ENCODE measurements around the gene TMEM239.

Gene TMEM239

GRCh38 chr20:2806351-2806701, 9.8 kb upstream of the TMEM239 start:
- TF ChIP-seq GATA2 (IDR thresholded peaks at IDR 0.05; ENCODE audit: low read depth, low read length) (no peak), GATA3 (IDR thresholded peaks at IDR 0.05; ENCODE audit: low read depth, low read length) (no peak)

GRCh38 chr20:2807019-2807418, 9.1 kb upstream of the TMEM239 start:
- no peak for TF ChIP-seq GATA2 (IDR thresholded peaks at IDR 0.05; ENCODE audit: low read depth, low read length)
- TF ChIP-seq GATA3 (IDR thresholded peaks at IDR 0.05; ENCODE audit: low read depth, low read length) = no peak

- no peak for TF ChIP-seq GATA2 (IDR thresholded peaks at IDR 0.05; ENCODE audit: low read depth, low read length)
- no peak for TF ChIP-seq GATA3 (IDR thresholded peaks at IDR 0.05; ENCODE audit: low read depth, low read length)
Observed at GRCh38 chr20:2809690-2810089, 6.5 kb upstream of the TMEM239 start.

- TF ChIP-seq GATA2 (IDR thresholded peaks at IDR 0.05; ENCODE audit: low read depth, low read length) (no peak), GATA3 (IDR thresholded peaks at IDR 0.05; ENCODE audit: low read depth, low read length) (no peak)
Observed at GRCh38 chr20:2812189-2812588, 4.0 kb upstream of the TMEM239 start.

- no peak for TF ChIP-seq GATA2 (IDR thresholded peaks at IDR 0.05; ENCODE audit: low read depth, low read length)
Observed at GRCh38 chr20:2814076-2814475, 2.1 kb upstream of the TMEM239 start.

GRCh38 chr20:2814587-2815051, 1.5 kb upstream of the TMEM239 start, which contains the start of gene C20orf141:
Gene C20orf141, plus strand, starts transcription at chr20:2814987. Its CDS starts 198 bp downstream, at chr20:2815185.
- TF ChIP-seq GATA2 (IDR thresholded peaks at IDR 0.05; ENCODE audit: low read depth, low read length) = no peak
- TF ChIP-seq GATA3 (IDR thresholded peaks at IDR 0.05; ENCODE audit: low read depth, low read length) = no peak

GRCh38 chr20:2815242-2815900, 793 bp upstream of the TMEM239 start:
- TF ChIP-seq GATA3 (IDR thresholded peaks at IDR 0.05; ENCODE audit: low read depth, low read length) (no peak), GATA2 (IDR thresholded peaks at IDR 0.05; ENCODE audit: low read depth, low read length) (no peak)

- TF ChIP-seq GATA3 (IDR thresholded peaks at IDR 0.05; ENCODE audit: low read depth, low read length) (no peak), GATA2 (IDR thresholded peaks at IDR 0.05; ENCODE audit: low read depth, low read length) (no peak)
Observed at GRCh38 chr20:2816583-2817340, 598 bp downstream of the TMEM239 start.

GRCh38 chr20:2817341-2817726, 1.2 kb downstream of the TMEM239 start:
- no peak for TF ChIP-seq GATA3 (IDR thresholded peaks at IDR 0.05; ENCODE audit: low read depth, low read length)
- TF ChIP-seq GATA2 (IDR thresholded peaks at IDR 0.05; ENCODE audit: low read depth, low read length) = no peak

- no peak for TF ChIP-seq GATA3 (IDR thresholded peaks at IDR 0.05; ENCODE audit: low read depth, low read length)
- no peak for TF ChIP-seq GATA2 (IDR thresholded peaks at IDR 0.05; ENCODE audit: low read depth, low read length)
Observed at GRCh38 chr20:2817891-2818595, 1.9 kb downstream of the TMEM239 start.

- no peak for TF ChIP-seq GATA3 (IDR thresholded peaks at IDR 0.05; ENCODE audit: low read depth, low read length)
- TF ChIP-seq GATA2 (IDR thresholded peaks at IDR 0.05; ENCODE audit: low read depth, low read length) = no peak
Observed at GRCh38 chr20:2820084-2820895, 4.1 kb downstream of the TMEM239 start.

- TF ChIP-seq GATA2 (IDR thresholded peaks at IDR 0.05; ENCODE audit: low read depth, low read length) = no peak; the same call in 1 of the 2 replicates
- no peak for TF ChIP-seq GATA3 (IDR thresholded peaks at IDR 0.05; ENCODE audit: low read depth, low read length)
Observed at GRCh38 chr20:2820896-2821869, 5.0 kb downstream of the TMEM239 start.

GRCh38 chr20:2822073-2822472, 5.9 kb downstream of the TMEM239 start:
- no peak for TF ChIP-seq GATA2 (IDR thresholded peaks at IDR 0.05; ENCODE audit: low read depth, low read length)
- no peak for TF ChIP-seq GATA3 (IDR thresholded peaks at IDR 0.05; ENCODE audit: low read depth, low read length)
